HTERT RPE-1 (cell line): ENCODE results near the gene CHMP3.
"Not testable (repeated sequence)": the region's sequence is repeated elsewhere in the genome, so short reads cannot be mapped to it uniquely, and the experiment has no call there.

Experiments used
- in situ Hi-C: fragments of 300-500 bp; cut with MboI; formaldehyde crosslinking; loops from 4 replicates; pipeline ENCODE4 v1.14.3; 2020; ENCODE audit warnings: low sequenced_read_pairs

The CHMP3 gene

DNA sequence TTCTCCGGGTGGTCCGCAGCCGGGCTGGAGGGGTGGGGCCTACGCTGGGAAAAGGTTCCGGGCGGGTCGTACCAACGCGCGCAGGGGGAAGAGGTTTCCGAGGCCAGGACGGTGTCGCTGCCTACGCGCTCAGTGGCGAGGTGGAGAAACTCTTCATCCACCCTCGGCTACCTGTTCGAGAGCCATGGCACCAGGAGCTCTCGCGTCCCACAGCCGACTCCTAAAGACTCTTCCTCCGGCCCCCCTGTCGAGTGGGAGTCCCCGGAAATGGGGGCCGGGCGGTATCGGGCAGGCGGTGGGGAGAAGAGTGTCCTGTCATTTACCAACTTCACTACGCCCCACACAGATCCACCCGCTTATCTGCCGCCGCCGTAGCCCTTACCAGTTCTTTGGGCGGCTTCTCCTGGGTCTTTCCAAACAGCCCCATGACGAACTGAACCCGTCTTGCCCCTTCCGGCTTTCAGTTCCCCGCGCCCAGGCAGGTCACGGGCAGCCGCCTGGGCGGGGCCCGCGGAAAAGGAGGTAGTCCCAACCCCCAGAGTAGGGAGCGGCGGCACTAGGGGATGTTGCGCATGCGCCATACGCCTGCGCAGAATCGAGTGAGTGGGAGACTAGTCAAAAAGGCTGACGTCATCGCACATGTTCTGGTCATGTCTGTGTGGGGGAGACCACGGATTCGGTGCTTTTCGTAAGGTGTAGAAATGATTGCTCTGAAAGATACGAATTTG lies at the start of gene CHMP3:
TSS of gene CHMP3 (minus strand) at position 522 of the 728 bp plus-strand sequence. CDS start at position 427, 95 bp downstream.
- in situ Hi-C loops = no loop called here

DNA sequence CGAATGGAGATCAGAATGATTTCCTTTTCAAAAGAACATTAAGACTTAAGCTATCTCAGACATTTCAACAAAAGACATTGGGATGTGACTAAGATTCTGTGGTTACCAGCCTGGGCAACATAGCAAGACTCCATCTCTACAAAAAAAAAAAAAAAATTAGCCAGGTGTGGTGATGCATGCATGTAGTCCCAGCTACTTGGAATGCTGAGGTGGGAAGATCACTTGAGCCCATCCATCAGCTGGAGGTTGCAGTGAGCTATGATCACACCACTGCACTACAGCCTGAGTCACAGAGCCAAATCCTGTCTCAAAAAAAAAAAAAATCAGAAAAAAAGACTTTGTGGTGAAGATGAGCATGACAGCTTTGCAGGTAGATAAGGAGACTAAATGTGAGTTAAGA lies 47.6 kb upstream of the CHMP3 start:
- in situ Hi-C loops = no loop called here

DNA sequence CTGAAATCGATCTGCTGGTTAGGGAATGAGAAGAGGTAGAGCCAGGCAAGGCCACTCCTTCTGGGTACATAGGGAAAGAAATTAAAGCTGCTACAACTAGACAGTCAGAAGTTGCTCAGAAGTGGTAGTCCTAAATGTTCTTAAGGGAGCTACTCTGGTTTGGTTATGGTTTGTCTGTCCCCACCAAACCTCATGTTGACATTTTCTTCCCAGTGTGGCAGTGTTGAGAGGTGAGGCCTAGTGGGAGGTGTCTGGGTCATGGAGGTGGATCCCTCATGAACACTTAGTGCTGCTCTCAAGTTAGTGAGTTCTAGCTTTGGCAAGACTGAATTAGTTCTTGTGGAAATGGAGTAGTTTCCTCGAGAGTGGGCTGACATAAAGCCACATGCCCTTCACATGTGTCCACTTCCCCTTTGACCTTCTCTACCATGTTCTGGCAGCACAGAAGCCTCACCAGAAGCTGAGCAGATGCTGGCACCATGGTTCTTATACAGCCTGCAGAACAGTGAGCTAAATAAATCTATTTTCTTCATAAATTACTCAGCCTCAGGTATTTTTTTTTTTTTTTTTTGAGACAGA lies 45.7 kb upstream of the CHMP3 start:
- in situ Hi-C loops = no loop called here

DNA sequence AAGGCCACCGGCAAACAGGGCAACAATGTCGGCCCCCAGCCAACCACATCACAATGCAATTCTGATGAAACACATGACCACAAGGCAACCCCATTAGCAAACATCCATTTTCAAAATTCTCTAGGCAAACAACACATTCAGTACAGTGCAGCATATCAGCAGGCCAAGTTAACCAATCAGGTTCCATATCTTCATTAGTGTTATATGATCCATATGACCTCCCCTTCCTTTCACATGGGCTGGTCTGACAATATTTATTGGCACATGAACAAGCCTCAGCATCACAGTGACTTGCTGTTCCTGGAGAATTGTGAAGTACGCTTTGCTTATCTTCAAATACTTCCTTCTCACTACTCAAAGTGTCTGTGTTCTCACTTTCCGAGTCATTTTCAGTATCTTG lies 40.7 kb upstream of the CHMP3 start:
- in situ Hi-C loops = no loop called here

DNA sequence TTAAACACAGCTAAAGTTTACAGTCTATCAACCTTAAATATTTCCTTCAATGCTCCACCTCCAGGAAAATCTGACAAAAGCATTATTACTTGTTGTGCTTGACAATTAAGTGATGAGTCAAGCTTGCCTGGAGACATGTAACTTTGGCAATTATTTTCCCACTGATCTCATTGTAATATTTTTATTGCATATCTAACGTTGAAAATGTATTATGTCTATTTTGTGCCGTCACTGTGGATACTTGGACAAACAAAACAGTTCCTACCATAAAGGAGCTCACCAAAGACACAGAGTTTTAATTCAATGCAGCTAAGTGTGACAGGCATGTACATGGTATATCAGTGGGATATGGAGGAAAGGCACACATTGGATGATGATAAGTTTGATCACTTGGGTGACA lies 35.7 kb upstream of the CHMP3 start:
- in situ Hi-C loops = no loop called here

DNA sequence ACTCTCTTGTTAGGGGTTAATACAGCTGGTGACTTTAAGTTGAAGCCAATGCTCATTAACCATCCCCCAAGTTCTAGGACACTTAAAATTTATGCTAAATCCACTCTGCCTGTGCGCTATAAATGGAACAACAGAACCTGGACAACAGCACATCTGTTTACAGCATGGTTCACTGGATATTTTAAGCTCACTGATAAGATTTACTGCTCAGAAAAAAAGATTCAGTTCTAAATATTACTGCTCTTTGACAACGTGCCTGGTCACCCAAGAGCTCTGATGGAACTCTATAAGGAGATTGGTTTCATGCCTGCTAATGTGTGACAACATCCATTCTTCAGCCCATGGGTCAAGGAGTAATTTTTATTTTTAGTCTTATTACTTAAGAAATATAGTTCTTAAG lies 32.9 kb upstream of the CHMP3 start:
- in situ Hi-C loops = no loop called here

DNA sequence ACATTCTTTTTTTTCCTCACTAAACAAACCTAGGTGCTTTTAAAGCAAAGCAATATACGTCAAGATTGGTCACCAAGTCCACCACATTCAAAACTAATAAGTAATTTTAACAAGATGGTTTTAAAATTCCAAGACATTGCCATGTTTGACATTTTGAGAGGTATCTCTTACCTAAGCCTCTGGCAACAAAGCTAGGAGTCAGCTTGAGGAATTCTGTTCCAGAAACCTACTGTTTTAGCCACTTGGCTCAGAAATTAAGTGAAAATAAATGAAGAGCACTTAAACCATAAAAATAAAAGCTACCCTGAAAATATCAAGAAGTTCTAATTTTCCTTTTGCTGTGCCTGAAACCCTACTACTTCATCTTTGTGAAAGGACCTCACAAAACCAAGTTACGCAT lies 30.0 kb upstream of the CHMP3 start:
- in situ Hi-C loops = no loop called here

DNA sequence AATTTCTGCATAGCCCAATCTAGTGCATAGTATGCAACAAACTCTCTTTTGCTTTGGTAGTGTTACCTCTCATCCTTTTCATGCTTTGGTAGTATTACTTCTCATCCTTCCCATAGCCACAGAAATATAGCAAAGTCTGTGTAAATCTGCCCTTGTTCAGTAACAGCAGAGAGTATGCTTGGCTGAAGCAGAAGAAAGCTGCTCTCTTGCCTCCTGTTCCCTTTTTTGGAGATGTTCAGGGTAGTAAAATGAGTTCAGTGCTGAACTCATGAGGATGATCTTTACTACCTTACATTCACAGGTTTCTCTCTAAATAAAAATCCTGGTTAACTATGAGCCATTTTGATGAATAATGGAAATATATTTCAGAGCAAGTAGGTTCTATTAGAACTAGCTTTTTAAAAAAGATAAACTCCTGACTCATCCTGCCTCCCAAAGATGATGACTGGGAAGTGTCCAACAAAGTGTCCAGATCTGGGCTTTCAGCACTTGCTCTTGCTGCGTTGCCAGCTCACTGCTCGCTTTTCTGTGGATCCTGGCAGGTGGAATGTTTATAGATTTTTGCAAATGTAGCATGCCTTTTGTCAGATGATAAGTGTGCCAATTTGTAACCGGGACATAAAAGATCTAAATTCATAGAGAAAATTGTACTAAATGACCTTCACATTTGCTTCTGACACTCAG lies 29.4 kb upstream of the CHMP3 start:
- in situ Hi-C loops = no loop called here

DNA sequence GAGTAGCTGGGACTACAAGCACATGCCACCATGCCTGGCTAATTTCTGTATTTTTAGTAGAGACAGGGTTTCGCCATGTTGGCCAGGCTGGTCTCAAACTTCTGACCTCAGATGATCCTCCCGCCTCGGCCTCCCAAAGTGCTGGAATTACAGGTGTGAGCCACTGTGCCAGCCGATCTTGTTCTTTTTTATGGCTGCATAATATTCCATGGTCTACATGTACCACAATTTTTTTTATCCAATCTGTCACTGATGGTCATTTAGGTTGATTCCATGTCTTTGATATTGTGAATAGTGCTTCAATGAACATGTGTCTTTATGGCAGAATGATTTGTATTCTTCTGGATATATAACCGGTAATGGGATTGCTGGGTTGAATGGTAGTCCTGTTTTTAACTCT lies 26.5 kb upstream of the CHMP3 start:
- in situ Hi-C loops = not testable (repeated sequence)

DNA sequence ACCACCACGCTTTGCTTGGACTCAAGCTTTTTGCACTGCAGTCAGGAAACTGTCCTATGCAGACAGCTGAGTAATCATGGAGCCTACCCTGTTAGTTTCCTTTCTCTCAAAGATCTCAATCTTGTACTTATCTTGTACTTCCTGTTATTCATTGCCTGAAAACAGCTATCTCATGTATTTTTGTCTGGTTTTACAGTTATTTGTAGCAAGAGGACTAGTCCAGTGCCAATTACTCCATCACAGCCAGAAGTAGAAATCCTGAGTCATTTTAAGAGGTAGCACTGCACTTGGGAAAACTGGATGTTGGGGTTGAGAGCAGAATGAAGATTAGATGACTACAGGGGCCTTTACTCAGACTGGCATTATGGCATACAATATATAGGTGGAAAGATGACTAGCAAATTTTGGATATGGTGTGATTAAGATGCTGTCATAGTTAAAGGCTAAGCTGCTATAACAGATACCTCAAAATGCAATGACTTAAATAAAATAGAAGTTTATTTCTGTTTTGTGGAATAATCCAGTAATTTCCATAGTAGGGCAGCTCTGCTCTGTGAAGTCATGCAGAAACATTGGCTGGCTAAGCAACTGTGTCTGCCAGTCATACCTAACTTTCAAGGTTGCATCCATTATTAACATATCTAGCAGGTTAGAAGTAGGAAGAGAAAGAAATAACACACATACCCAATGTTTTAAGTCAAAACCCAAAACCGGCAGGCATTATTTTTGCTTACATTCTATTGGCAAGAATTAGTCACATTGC lies 21.1 kb upstream of the CHMP3 start:
- in situ Hi-C loops = no loop called here

DNA sequence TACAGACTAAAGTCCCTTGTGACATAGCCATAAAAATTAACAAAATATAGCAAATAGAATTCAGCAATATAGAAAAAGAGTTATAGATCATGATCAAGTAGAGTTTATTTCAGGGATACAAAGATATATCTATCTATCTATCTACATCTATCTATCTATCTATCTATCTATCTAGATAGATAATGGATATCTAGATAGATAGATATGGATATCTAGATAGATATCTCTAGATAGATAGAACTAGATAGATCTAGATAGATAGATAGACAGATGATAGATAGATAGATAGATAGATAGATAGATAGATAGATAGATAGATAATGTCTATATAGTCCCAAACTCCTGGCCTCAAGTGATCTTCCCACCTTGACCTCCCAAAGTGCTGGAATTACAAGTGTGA lies 17.3 kb upstream of the CHMP3 start:
- in situ Hi-C loops = no loop called here

DNA sequence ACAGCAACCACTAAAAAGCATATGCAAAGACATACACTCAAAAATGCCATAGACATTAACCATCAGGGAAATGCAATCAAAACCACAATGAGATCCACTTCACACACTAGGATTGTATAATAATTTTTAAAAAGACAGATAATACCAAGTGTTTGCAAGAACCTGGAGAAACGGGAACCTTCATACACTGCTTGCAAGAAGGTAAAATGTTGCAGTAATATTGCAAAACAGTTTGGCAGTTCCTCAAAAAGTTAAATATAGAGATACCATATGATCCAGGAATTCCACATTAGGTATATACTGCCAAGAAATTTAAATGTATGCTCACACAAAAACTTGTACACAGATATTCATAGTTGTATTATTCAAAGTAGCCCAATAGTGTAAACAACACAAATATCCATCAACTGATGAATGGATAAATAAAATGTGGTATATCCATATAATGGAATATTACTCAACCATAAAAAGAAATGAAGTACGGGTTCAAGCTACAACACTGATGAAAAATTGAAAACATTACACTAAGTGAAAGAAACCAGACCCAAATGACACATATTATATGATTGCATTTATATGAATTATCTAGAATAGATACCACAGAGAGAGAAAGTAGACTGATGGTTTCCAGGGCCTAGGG lies 14.7 kb upstream of the CHMP3 start:
- in situ Hi-C loops = no loop called here

DNA sequence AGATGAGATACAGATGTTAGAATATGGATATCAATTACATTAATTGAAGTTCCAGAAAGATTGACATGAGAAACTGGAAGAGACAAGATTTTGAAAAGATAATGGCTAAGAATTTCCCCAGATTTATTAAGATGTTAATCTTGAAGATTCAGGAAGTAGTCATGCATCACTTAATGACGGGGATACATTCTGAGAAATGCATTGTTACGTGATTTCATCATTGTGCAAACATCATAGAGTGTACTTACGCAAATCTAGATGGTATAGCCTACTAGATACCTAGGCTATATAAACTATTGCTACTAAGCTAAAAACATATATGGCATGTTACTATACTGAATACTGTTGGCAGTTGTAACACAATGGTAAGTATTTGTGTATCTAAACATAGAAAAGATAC lies 6.8 kb upstream of the CHMP3 start:
- in situ Hi-C loops = no loop called here

DNA sequence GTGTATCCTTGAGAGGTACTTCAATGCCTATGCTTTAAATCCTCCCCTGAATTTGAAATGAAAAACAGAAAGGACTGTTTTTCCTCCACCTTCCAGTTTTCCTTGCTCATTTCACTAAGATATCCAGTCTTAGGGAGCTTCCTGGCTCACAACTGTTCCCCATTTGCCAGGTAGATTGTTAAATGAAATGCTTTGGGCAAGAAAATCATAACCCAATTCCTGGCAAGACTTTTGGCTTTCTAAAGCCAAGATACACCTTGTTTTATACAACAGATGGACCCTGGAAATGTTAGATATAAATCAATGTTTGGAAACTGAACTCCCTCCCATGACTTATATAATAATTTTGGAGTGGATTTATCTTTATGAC lies 3.6 kb upstream of the CHMP3 start:
- in situ Hi-C loops = no loop called here

DNA sequence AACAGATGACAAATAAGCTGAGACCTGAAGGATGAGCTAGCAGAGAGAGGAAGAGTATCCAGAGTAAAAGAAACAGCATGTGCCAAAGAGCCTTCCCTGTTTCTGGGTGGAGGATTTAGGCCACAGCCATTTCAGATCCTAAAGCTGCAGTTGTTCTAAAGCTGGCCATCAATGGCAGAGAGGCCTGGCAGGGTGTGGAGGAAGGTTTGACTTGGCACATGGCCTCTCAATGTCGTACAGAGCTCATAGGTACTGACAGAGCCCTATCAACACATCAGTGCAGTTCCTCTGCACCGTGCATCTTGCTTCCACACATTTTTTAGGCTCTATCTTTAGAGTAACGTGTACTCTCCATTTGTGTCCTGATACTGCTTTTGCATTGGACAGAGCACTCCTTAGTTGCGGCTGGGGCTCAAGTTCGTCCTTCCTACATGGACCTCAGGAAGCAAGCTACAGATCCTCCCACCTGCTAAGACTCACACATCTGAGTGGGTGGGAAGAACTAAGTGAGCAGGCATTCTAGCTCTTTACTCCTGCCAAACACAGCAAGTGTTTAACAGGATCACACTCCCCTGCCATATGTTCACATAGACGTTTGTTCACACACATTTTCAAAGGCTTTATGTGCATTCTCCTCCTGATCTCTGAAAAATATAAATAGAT lies 3.0 kb upstream of the CHMP3 start:
- in situ Hi-C loops = no loop called here

DNA sequence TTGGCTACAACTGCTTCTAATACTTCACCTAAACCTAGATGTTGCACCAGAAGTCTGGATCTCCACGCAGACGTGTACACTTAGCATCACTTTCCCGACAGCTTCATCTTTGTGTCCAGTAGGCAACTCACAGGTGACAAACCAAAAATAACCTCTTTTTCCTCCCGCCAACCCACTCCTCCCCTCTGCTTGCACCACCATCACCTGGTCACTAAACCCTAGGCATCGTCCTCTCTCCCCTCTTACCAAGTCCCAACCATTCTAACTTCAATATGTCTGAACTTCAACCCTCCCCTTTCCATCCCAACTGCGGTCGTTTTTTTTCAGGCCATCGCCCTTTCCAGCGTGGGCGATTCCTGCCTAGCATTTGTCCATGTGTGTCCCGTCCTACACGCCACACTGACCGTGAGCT lies 413 bp upstream of the CHMP3 start:
- in situ Hi-C loops = no loop called here

DNA sequence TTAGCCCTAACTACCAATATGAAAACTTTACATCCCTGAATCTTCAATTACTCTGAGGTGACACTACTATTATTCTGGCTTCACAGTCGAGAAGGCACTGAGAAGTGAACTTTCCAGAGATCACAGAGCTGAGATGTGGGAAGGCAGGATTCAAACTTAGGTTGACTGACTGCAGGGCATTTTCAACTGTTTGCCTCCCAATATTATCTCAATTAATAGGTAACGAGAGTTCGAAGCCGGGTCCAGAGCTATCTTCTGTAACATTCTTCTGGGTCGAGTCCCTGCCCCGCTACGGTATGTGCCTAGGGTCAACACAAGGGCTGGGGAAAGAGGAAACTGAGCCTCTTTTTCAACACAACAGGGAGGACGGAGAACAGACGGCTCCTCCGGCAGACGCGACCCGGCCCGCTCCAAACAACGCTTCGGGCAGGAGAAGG lies 740 bp downstream of the CHMP3 start:
- in situ Hi-C loops = no loop called here

DNA sequence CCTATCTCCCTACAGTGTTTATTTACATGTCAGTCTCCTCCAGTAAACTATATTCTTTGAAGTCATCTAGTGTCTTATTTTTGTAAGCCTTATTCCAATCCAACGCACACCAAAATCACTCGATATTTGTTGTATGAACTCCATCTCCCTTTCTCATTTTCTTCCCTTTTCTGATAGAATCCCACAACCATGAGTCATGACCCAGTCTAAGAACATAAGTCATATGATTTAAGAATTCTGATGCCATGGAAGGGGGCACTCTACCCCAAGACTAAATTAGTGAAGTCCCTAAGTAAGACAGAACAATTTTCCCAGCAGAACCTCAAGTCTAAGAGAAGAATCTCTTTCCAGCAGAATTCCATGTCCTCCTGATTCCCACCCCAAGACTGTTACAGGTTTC lies 5.4 kb downstream of the CHMP3 start:
- in situ Hi-C loops = no loop called here

DNA sequence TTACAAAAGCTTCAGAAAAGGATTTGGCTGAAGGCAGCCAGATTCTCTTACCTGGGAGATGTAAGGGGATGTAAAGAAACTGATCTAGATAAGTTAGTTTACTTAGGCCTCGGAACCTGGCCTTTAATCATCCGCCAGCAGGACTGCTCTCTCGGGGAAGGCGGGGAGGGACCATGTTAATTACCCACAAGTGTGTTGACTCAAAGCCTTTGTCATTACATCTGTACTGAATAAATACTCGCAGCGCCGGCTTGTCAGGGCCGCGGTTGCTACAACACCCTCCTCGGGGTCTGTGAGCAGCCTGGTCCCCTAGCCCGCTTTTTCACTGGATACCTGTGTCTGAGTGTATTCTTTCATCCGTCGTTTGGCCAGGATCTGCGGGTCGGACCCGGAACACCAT lies 6.7 kb downstream of the CHMP3 start:
- in situ Hi-C loops = no loop called here

DNA sequence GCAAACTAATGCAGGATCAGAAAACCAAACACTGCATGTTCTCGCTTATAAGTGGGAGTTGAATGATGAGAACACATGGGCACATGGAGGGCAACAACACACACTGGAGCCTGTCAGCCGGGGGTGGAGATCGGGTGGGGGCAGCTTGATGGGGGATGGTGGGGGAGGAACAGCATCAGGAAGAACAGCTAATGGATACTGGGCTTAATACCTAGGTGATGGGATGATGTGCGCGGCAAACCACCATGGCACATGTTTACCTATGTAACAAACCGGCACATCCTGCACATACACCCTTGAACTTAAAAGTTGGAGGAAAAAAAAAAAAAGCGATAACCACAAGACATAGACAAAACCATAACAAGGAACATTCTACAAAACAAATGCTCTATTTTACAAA lies 10.4 kb downstream of the CHMP3 start:
- in situ Hi-C loops = no loop called here
